Neural cell (in vitro differentiated cells): ENCODE results near the gene RBBP8NL. TPM values are rescaled to one million over a fixed set of nuclear protein-coding genes. Genes with fewer than 3 reads are reported as not detected.

Source experiments
- H2AFZ ChIP-seq: fragments of 200-600, 300-800 bp; sonication (generic), shearing (Covaris generic); 2 replicates; pipeline ENCODE4 v1.6.0; 2014; ENCODE audit warnings: low read depth, mild to moderate bottlenecking, antibody characterized with exemption, low read length, moderate library complexity
- H3F3A ChIP-seq: fragments of 200-600 bp; shearing (Covaris generic); 2 replicates; pipeline ENCODE4 v1.6.1; 2016; ENCODE audit warnings: mild to moderate bottlenecking, moderate library complexity, mixed read lengths, antibody characterized with exemption, low read length; ENCODE audit not compliant: insufficient read depth, poor library complexity, severe bottlenecking
- H3K27ac ChIP-seq: fragments of 200-600, 300-800 bp; sonication (generic), shearing (Covaris generic); 2 replicates; pipeline ENCODE4 v1.5.1; 2014; ENCODE audit warnings: mild to moderate bottlenecking, low read length, moderate library complexity
- H3K27me3 ChIP-seq: fragments of 300-800, 200-600 bp; sonication (generic), shearing (Covaris generic); 2 replicates; pipeline ENCODE4 v1.6.0; 2014; ENCODE audit warnings: mild to moderate bottlenecking, low read depth, low read length, moderate library complexity; ENCODE audit not compliant: insufficient read depth
- H3K36me3 ChIP-seq: fragments of 300-800, 200-600 bp; sonication (generic), shearing (Covaris generic); 2 replicates; pipeline ENCODE4 v1.5.1; 2014; ENCODE audit warnings: mild to moderate bottlenecking, antibody characterized with exemption, low read length, moderate library complexity; ENCODE audit not compliant: insufficient read depth
- H3K4me2 ChIP-seq: fragments of 300-800, 200-600 bp; sonication (generic), shearing (Covaris generic); 2 replicates; pipeline ENCODE4 v1.6.0; 2014; ENCODE audit warnings: mild to moderate bottlenecking, low read length
- H3K4me3 ChIP-seq: fragments of 300-800, 200-600 bp; sonication (generic), shearing (Covaris generic); 2 replicates; pipeline ENCODE4 v1.5.1; 2014; ENCODE audit warnings: mild to moderate bottlenecking, low read length, moderate library complexity
- H3K79me2 ChIP-seq: fragments of 200-600 bp; shearing (Covaris generic); replicated peaks from 2 replicates; pipeline ENCODE4 v1.6.0; 2014; ENCODE audit warnings: mild to moderate bottlenecking, low read length, moderate library complexity; ENCODE audit not compliant: insufficient read depth
- H3K9ac ChIP-seq: fragments of 300-800, 200-600 bp; sonication (generic), shearing (Covaris generic); 2 replicates; pipeline ENCODE4 v1.6.1; 2016; ENCODE audit warnings: mild to moderate bottlenecking, low read length, mixed read lengths
- H3K9me2 ChIP-seq: fragments of 200-600 bp; shearing (Covaris generic); 2 replicates; pipeline ENCODE4 v1.6.1; 2016; ENCODE audit warnings: mild to moderate bottlenecking, low read length, mixed read lengths; ENCODE audit not compliant: insufficient read depth
- H3K9me3 ChIP-seq: fragments of 200-600, 300-800 bp; sonication (generic), shearing (Covaris generic); 2 replicates; pipeline ENCODE4 v1.6.1; 2016; ENCODE audit warnings: mild to moderate bottlenecking, mixed run types, low read length, moderate library complexity, mixed read lengths
- H4K20me1 ChIP-seq: fragments of 200-600 bp; shearing (Covaris generic); 2 replicates; pipeline ENCODE4 v1.6.1; 2016; ENCODE audit warnings: mild to moderate bottlenecking, mixed run types; ENCODE audit not compliant: insufficient read depth
- CTCF ChIP-seq: fragments of 450-650 bp; IDR thresholded peaks from 2 replicates; pipeline ENCODE4 v1.5.1; 2014; ENCODE audit warnings: antibody characterized with exemption, mild to moderate bottlenecking, moderate library complexity; ENCODE audit not compliant: poor library complexity, severe bottlenecking
- EP300 ChIP-seq: fragments of 450-650 bp; conservative IDR thresholded peaks from 2 replicates; pipeline ENCODE4 v1.6.1; 2014; ENCODE audit warnings: antibody characterized with exemption, mild to moderate bottlenecking, moderate library complexity; ENCODE audit not compliant: poor library complexity, severe bottlenecking
- EZH2 ChIP-seq: fragments of 200-600, 300-800 bp; shearing (Covaris generic), sonication (generic); IDR thresholded peaks from 2 replicates; pipeline ENCODE4 v1.6.1; 2014; ENCODE audit warnings: antibody characterized with exemption, low read length, borderline replicate concordance, mild to moderate bottlenecking; ENCODE audit not compliant: insufficient read depth, poor library complexity, severe bottlenecking
- MXI1 ChIP-seq: fragments of 450-650 bp; conservative IDR thresholded peaks from 2 replicates; pipeline ENCODE4 v1.6.1; 2014; ENCODE audit warnings: antibody characterized with exemption, mild to moderate bottlenecking; ENCODE audit not compliant: poor library complexity, severe bottlenecking
- POLR2AphosphoS5 ChIP-seq: IDR thresholded peaks from 2 replicates; pipeline ENCODE4 v1.6.1; 2012
- RAD21 ChIP-seq: fragments of 450-650 bp; conservative IDR thresholded peaks from 2 replicates; pipeline ENCODE4 v1.6.1; 2014; ENCODE audit warnings: antibody characterized with exemption, mild to moderate bottlenecking, moderate library complexity
- REST ChIP-seq: IDR thresholded peaks from 2 replicates; pipeline ENCODE4 v1.6.1; 2012; ENCODE audit warnings: borderline replicate concordance
- SMC3 ChIP-seq: fragments of 450-650 bp; conservative IDR thresholded peaks from 2 replicates; pipeline ENCODE4 v1.6.1; 2014; ENCODE audit warnings: antibody characterized with exemption, mild to moderate bottlenecking, moderate library complexity; ENCODE audit not compliant: poor library complexity
- TAF1 ChIP-seq: IDR thresholded peaks from 2 replicates; pipeline ENCODE4 v1.6.1; 2012; ENCODE audit warnings: low read depth
- polyA plus RNA-seq: library from polyadenylated mRNA; depleted of rRNA; stranded (reverse); fragments of >200 nt; gene quantifications from 2 replicates; pipeline ENCODE4 v1.2.3, GENCODE V29; 2014

Gene RBBP8NL
- polyA plus RNA-seq, 1 donor from 2014 or later = not detected

- no peak overlapping the region for H3K4me3 ChIP-seq
- H3K9me3 ChIP-seq = no peaks in the 10 kb centered on the region
- no peak overlapping the region for H3K9ac ChIP-seq
- H3K36me3 ChIP-seq = no peaks in the 10 kb centered on the region
- H3K27ac ChIP-seq = no peak overlapping the region
- no peaks in the 10 kb centered on the region for H3K9me2 ChIP-seq
- H3K4me2 ChIP-seq = no peak overlapping the region
- no peaks in the 10 kb centered on the region for H4K20me1 ChIP-seq
- H3K27me3 ChIP-seq = no peaks in the 10 kb centered on the region
- no peak for TF ChIP-seq MXI1
- TF ChIP-seq POLR2AphosphoS5 = no peak
- no peak for TF ChIP-seq REST
- no peak for TF ChIP-seq RAD21
- TF ChIP-seq EZH2 = no peak
- TF ChIP-seq EP300 = no peak
- TF ChIP-seq CTCF = no peak
- no peak for TF ChIP-seq TAF1
- no peak for TF ChIP-seq SMC3
- H3F3A ChIP-seq = no peaks in the 10 kb centered on the region
- H3K79me2 ChIP-seq = no peaks in the 10 kb centered on the region
- no peak overlapping the region for H2AFZ ChIP-seq
Observed at GRCh38 chr20:62448038-62448437, 20.7 kb upstream of the RBBP8NL start.

GRCh38 chr20:62446888-62447869 lies 19.8 kb upstream of the RBBP8NL start:
- Histone ChIP-seq H2AFZ (no peak overlapping the region), H4K20me1 (no peaks in the 10 kb centered on the region), H3K4me2 (no peak overlapping the region), H3K27me3 (no peaks in the 10 kb centered on the region), H3K79me2 (no peaks in the 10 kb centered on the region), H3K36me3 (no peaks in the 10 kb centered on the region), H3F3A (no peaks in the 10 kb centered on the region), H3K9me3 (no peaks in the 10 kb centered on the region), H3K4me3 (no peak overlapping the region), H3K9me2 (no peaks in the 10 kb centered on the region), H3K9ac (no peak overlapping the region), H3K27ac (no peak overlapping the region)
- TF ChIP-seq MXI1 (no peak), RAD21 (no peak), TAF1 (no peak), POLR2AphosphoS5 (no peak), EP300 (no peak), REST (no peak), CTCF (no peak), EZH2 (no peak), SMC3 (no peak)
